ENCODE results near the gene SKAP1.

DNA sequence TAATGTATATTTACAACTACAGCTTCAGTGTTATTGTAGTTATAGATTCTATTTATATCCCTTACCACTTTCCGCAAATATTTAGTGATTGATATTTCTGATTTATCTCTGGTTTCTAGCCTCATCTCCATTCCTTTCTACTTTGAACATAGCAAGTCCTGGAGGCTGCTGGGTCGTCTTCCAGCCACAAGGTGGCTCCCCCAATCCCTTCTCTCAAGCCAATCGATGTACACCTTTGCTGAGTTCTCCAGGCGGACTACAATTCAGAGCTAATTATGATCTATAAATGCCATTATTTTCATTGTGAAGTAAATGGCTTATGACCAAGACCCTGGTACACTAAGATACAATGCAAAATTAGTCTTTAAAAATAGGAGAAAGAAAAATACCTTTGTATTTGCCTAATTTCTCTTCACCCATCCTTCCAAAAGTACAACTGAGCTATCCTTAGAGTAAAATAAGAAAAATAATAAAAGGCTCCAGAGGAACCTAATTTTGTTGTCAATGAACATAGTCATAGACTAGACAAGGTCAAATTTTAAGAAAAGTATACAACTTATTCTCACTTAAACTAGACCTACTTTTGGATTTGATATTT is 122.1 kb downstream of the SKAP1 start:
- TF ChIP-seq, protein P1, sequence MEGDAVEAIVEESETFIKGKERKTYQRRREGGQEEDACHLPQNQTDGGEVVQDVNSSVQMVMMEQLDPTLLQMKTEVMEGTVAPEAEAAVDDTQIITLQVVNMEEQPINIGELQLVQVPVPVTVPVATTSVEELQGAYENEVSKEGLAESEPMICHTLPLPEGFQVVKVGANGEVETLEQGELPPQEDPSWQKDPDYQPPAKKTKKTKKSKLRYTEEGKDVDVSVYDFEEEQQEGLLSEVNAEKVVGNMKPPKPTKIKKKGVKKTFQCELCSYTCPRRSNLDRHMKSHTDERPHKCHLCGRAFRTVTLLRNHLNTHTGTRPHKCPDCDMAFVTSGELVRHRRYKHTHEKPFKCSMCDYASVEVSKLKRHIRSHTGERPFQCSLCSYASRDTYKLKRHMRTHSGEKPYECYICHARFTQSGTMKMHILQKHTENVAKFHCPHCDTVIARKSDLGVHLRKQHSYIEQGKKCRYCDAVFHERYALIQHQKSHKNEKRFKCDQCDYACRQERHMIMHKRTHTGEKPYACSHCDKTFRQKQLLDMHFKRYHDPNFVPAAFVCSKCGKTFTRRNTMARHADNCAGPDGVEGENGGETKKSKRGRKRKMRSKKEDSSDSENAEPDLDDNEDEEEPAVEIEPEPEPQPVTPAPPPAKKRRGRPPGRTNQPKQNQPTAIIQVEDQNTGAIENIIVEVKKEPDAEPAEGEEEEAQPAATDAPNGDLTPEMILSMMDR (IDR thresholded peaks at IDR 0.05), result peak in 5 of 7 experiments; percentile 35 to 79 (median 71)
- TF ChIP-seq POLR2A (IDR thresholded peaks at IDR 0.05), result no peak
- no peak for TF ChIP-seq POLR2AphosphoS5 (IDR thresholded peaks at IDR 0.05)
- TF ChIP-seq EP300 (IDR thresholded peaks at IDR 0.05), result no peak

All from stomach (tissue), 4 donors.